ENCODE data around the gene DNAH17.

The DNAH17 gene

GRCh38 chr17:78396441-78397337 is 180.5 kb downstream of the DNAH17 start:
- no peaks in the 10 kb centered on the region for H3K9me3 Mint-ChIP-seq
- H3K27ac Mint-ChIP-seq = no peak overlapping the region
- H3K27me3 Mint-ChIP-seq (ENCODE audit: low read depth) = no peaks in the 10 kb centered on the region
- H3K4me1 Mint-ChIP-seq = peaks cover 21% of the 10 kb centered on the region
- peaks cover 64% of the 10 kb centered on the region for H3K36me3 Mint-ChIP-seq (ENCODE audit: low read depth)
- H3K4me3 Mint-ChIP-seq = no peak overlapping the region
- TF ChIP-seq CTCF (IDR thresholded peaks at IDR 0.05; ENCODE audit: unreplicated experiment in 3 of 3) = no peak

- no peak for TF ChIP-seq CTCF (IDR thresholded peaks at IDR 0.05; ENCODE audit: unreplicated experiment in 3 of 3)
- Mint-ChIP-seq H3K9me3 (no peaks in the 10 kb centered on the region), H3K4me1 (peaks cover 26% of the 10 kb centered on the region), H3K27ac (peak overlapping the region; percentile 51 to 62 (median 51)), H3K4me3 (no peak overlapping the region), H3K27me3 (ENCODE audit: low read depth) (no peaks in the 10 kb centered on the region), H3K36me3 (ENCODE audit: low read depth) (peaks cover 51% of the 10 kb centered on the region)
Measured at GRCh38 chr17:78395155-78395554, 182.0 kb downstream of the DNAH17 start.

GRCh38 chr17:78394209-78394608 is 183.0 kb downstream of the DNAH17 start:
- no peaks in the 10 kb centered on the region for H3K27me3 Mint-ChIP-seq (ENCODE audit: low read depth)
- H3K4me1 Mint-ChIP-seq = peaks cover 30% of the 10 kb centered on the region
- peak overlapping the region in 1 of 3 experiments; percentile 47 for H3K27ac Mint-ChIP-seq
- H3K4me3 Mint-ChIP-seq = no peak overlapping the region
- H3K36me3 Mint-ChIP-seq (ENCODE audit: low read depth) = peaks cover 45% of the 10 kb centered on the region
- no peak for TF ChIP-seq CTCF (IDR thresholded peaks at IDR 0.05; ENCODE audit: unreplicated experiment in 3 of 3)
- no peaks in the 10 kb centered on the region for H3K9me3 Mint-ChIP-seq

GRCh38 chr17:78393575-78393974 is 183.6 kb downstream of the DNAH17 start:
- Mint-ChIP-seq H3K27ac (no peak overlapping the region), H3K27me3 (ENCODE audit: low read depth) (no peaks in the 10 kb centered on the region), H3K36me3 (ENCODE audit: low read depth) (peaks cover 39% of the 10 kb centered on the region), H3K4me1 (peaks cover 32% of the 10 kb centered on the region), H3K4me3 (no peak overlapping the region), H3K9me3 (no peaks in the 10 kb centered on the region)
- TF ChIP-seq CTCF (IDR thresholded peaks at IDR 0.05; ENCODE audit: unreplicated experiment in 3 of 3) = no peak

- H3K9me3 Mint-ChIP-seq = no peaks in the 10 kb centered on the region
- H3K27me3 Mint-ChIP-seq (ENCODE audit: low read depth) = no peaks in the 10 kb centered on the region
- no peak overlapping the region for H3K4me3 Mint-ChIP-seq
- H3K27ac Mint-ChIP-seq = peak overlapping the region in 1 of 3 experiments; percentile 42
- peaks cover 33% of the 10 kb centered on the region for H3K4me1 Mint-ChIP-seq
- H3K36me3 Mint-ChIP-seq (ENCODE audit: low read depth) = peaks cover 33% of the 10 kb centered on the region
- no peak for TF ChIP-seq CTCF (IDR thresholded peaks at IDR 0.05; ENCODE audit: unreplicated experiment in 3 of 3)
Measured at GRCh38 chr17:78392295-78392694, 184.9 kb downstream of the DNAH17 start.

GRCh38 chr17:78391843-78392242 is 185.4 kb downstream of the DNAH17 start:
- H3K27me3 Mint-ChIP-seq (ENCODE audit: low read depth) = no peaks in the 10 kb centered on the region
- no peaks in the 10 kb centered on the region for H3K9me3 Mint-ChIP-seq
- peaks cover 34% of the 10 kb centered on the region for H3K36me3 Mint-ChIP-seq (ENCODE audit: low read depth)
- no peak for TF ChIP-seq CTCF (IDR thresholded peaks at IDR 0.05; ENCODE audit: unreplicated experiment in 3 of 3)
- H3K4me3 Mint-ChIP-seq = no peak overlapping the region
- peaks cover 34% of the 10 kb centered on the region for H3K4me1 Mint-ChIP-seq
- no peak overlapping the region for H3K27ac Mint-ChIP-seq
